A673 (cell line): ENCODE results near the gene ISG15.

Source experiments
- EZH2 ChIP-seq: fragments of 200-600 bp; sonication (generic); IDR thresholded peaks from 2 replicates; pipeline ENCODE4 v1.6.1; 2017; ENCODE audit warnings: borderline replicate concordance, low read depth, mild to moderate bottlenecking, mixed read lengths, antibody characterized with exemption, low read length; ENCODE audit not compliant: poor library complexity, severe bottlenecking
- TF ChIP-seq, protein P1 (sequence below): fragments of 300-800, 200-600 bp; sonication (generic); conservative IDR thresholded peaks from 2 replicates; pipeline ENCODE4 v1.5.1; 2017; ENCODE audit warnings: low read depth, mild to moderate bottlenecking, antibody characterized with exemption, low read length, moderate library complexity, mixed read lengths

DNA sequence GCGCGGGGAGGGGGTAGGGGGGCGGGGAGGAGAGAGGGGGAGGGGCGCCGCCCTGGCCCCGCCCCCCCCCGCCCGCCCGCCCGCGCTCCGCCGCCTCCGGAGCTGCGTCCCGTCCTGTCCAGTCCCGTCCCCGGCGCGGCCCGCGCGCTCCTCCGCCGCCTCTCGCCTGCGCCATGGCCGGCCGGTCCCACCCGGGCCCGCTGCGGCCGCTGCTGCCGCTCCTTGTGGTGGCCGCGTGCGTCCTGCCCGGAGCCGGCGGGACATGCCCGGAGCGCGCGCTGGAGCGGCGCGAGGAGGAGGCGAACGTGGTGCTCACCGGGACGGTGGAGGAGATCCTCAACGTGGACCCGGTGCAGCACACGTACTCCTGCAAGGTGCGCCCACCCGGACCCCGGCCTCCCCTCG lies 6.7 kb downstream of the ISG15 start, which contains the start of gene AGRN:
- no peak for TF ChIP-seq EZH2
- TF ChIP-seq, protein P1, sequence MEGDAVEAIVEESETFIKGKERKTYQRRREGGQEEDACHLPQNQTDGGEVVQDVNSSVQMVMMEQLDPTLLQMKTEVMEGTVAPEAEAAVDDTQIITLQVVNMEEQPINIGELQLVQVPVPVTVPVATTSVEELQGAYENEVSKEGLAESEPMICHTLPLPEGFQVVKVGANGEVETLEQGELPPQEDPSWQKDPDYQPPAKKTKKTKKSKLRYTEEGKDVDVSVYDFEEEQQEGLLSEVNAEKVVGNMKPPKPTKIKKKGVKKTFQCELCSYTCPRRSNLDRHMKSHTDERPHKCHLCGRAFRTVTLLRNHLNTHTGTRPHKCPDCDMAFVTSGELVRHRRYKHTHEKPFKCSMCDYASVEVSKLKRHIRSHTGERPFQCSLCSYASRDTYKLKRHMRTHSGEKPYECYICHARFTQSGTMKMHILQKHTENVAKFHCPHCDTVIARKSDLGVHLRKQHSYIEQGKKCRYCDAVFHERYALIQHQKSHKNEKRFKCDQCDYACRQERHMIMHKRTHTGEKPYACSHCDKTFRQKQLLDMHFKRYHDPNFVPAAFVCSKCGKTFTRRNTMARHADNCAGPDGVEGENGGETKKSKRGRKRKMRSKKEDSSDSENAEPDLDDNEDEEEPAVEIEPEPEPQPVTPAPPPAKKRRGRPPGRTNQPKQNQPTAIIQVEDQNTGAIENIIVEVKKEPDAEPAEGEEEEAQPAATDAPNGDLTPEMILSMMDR = no peak
